Transverse colon (tissue), 4 donors: ENCODE data around the gene SNX11.

ENCODE experiments used
- CTCF ChIP-seq, 5 experiments: fragments of 200-600 bp in 3 of 5; fragments of 450-650 bp in 2 of 5; sonication (generic) in 3 of 5; IDR thresholded peaks; 1 replicate in 2 of 5; 2 replicates in 3 of 5; pipeline ENCODE4 v1.5.1; 2016 to 2017; ENCODE audit warnings: antibody characterized with exemption in 5 of 5, inconsistent platforms in 3 of 5, mild to moderate bottlenecking in 2 of 5, moderate library complexity in 1 of 5
- EP300 ChIP-seq: sonication (generic); formaldehyde crosslinking; IDR thresholded peaks from one replicate; pipeline ENCODE4 v1.6.1; 2017; ENCODE audit warnings: antibody characterized with exemption, low read depth
- POLR2A ChIP-seq: fragments of 450-650 bp; IDR thresholded peaks from one replicate; pipeline ENCODE4 v1.6.1; 2016; ENCODE audit warnings: antibody characterized with exemption, mild to moderate bottlenecking, moderate library complexity
- POLR2AphosphoS5 ChIP-seq, 3 donors: sonication (generic); formaldehyde crosslinking; IDR thresholded peaks; one replicate each; pipeline ENCODE4 v1.6.1; 2016; ENCODE audit warnings: antibody characterized with exemption in 3 of 3

- TF ChIP-seq CTCF (IDR thresholded peaks at IDR 0.05) (no peak), POLR2AphosphoS5 (IDR thresholded peaks at IDR 0.05) (no peak), POLR2A (no peak), EP300 (no peak)
Measured at GRCh38 chr17:48162946-48163506, 55.5 kb downstream of the SNX11 start.
